Neural cell (in vitro differentiated cells): ENCODE measurements around the gene RAD50.

Source experiments
- CTCF ChIP-seq: fragments of 450-650 bp; IDR thresholded peaks from 2 replicates; pipeline ENCODE4 v1.5.1; 2014; ENCODE audit warnings: antibody characterized with exemption, mild to moderate bottlenecking, moderate library complexity; ENCODE audit not compliant: poor library complexity, severe bottlenecking
- EP300 ChIP-seq: fragments of 450-650 bp; conservative IDR thresholded peaks from 2 replicates; pipeline ENCODE4 v1.6.1; 2014; ENCODE audit warnings: antibody characterized with exemption, mild to moderate bottlenecking, moderate library complexity; ENCODE audit not compliant: poor library complexity, severe bottlenecking
- EZH2 ChIP-seq: fragments of 200-600, 300-800 bp; shearing (Covaris generic), sonication (generic); IDR thresholded peaks from 2 replicates; pipeline ENCODE4 v1.6.1; 2014; ENCODE audit warnings: antibody characterized with exemption, low read length, borderline replicate concordance, mild to moderate bottlenecking; ENCODE audit not compliant: insufficient read depth, poor library complexity, severe bottlenecking
- POLR2AphosphoS5 ChIP-seq: IDR thresholded peaks from 2 replicates; pipeline ENCODE4 v1.6.1; 2012
- RAD21 ChIP-seq: fragments of 450-650 bp; conservative IDR thresholded peaks from 2 replicates; pipeline ENCODE4 v1.6.1; 2014; ENCODE audit warnings: antibody characterized with exemption, mild to moderate bottlenecking, moderate library complexity
- SMC3 ChIP-seq: fragments of 450-650 bp; conservative IDR thresholded peaks from 2 replicates; pipeline ENCODE4 v1.6.1; 2014; ENCODE audit warnings: antibody characterized with exemption, mild to moderate bottlenecking, moderate library complexity; ENCODE audit not compliant: poor library complexity

GRCh38 chr5:132690156-132690555, 133.4 kb downstream of the RAD50 start:
- TF ChIP-seq CTCF (no peak), EZH2 (no peak), POLR2AphosphoS5 (no peak), SMC3 (no peak), RAD21 (no peak), EP300 (no peak)
